Prostate gland (tissue), 2 donors: ENCODE data around the gene TMEM63C. TPM values are rescaled to one million over a fixed set of nuclear protein-coding genes. Genes with fewer than 3 reads are reported as not detected.

Source experiments
- DNase-seq: peaks from one replicate; pipeline ENCODE4 v3.0.0-alpha.2; 2019; ENCODE audit warnings: low spot score
- H3K27ac ChIP-seq, 2 donors: fragments of 200-600 bp; sonication (generic); 2 replicates each; pipeline ENCODE4 v1.5.1; 2017 to 2019
- H3K27me3 ChIP-seq: fragments of 200-600 bp; sonication (generic); replicated peaks from 2 replicates; pipeline ENCODE4 v1.5.1; 2019; ENCODE audit not compliant: insufficient read depth
- H3K36me3 ChIP-seq, 2 donors: fragments of 200-600 bp; sonication (generic); 1 replicate in 1 of 2; 2 replicates in 1 of 2; pipeline versions ENCODE4 v1.5.1 to v1.8.1; 2017 to 2019
- H3K4me1 ChIP-seq: fragments of 200-600 bp; sonication (generic); replicated peaks from 2 replicates; pipeline ENCODE4 v1.5.1; 2019
- H3K4me3 ChIP-seq, 2 donors: fragments of 200-600 bp; sonication (generic); 2 replicates each; pipeline ENCODE4 v1.5.1; 2017 to 2019
- H3K9me3 ChIP-seq: fragments of 200-600 bp; sonication (generic); 2 replicates; pipeline ENCODE4 v1.5.1; 2017
- CTCF ChIP-seq, 4 experiments: fragments of 200-600 bp in 2 of 4; fragments of 450-650 bp in 2 of 4; sonication (generic) in 2 of 4; IDR thresholded peaks; 1 replicate in 3 of 4; 2 replicates in 1 of 4; pipeline ENCODE4 v1.5.1; 2016 to 2019; ENCODE audit warnings: antibody characterized with exemption in 4 of 4, mild to moderate bottlenecking in 2 of 4, moderate library complexity in 2 of 4
- POLR2A ChIP-seq: fragments of 450-650 bp; IDR thresholded peaks from one replicate; pipeline ENCODE4 v1.6.1; 2016; ENCODE audit warnings: antibody characterized with exemption, mild to moderate bottlenecking
- POLR2AphosphoS5 ChIP-seq: sonication (generic); formaldehyde crosslinking; IDR thresholded peaks from one replicate; pipeline ENCODE4 v1.6.1; 2017; ENCODE audit warnings: antibody characterized with exemption
- WGBS: methylation state at CpG from one replicate; pipeline ENCODE4 v1.1.5; 2018; 5-methylcytosine and 5-hydroxymethylcytosine counted together
- intact Hi-C: fragments of 100-400 bp; cut with DNase I; formaldehyde crosslinking; loops from one replicate; pipeline ENCODE4 v1.14.2; 2022
- microRNA counts, 2 donors: library from miRNA; unstranded; fragments of <30 nt; microRNA quantifications; one replicate each; lab custom pipeline; 2016 to 2017
- microRNA-seq: library from miRNA; unstranded; fragments of <30 nt; microRNA quantifications from one replicate; pipeline ENCODE4, GENCODE V29; 2016
- small RNA-seq, 2 donors: library from RNA; depleted of rRNA; stranded (forward); fragments of <200 nt; gene quantifications; one replicate each; pipeline ENCODE3, GENCODE V24; 2016
- total RNA-seq, 2 donors: library from RNA; depleted of rRNA; stranded (reverse); fragments of >200 nt; gene quantifications; one replicate each; pipeline ENCODE4 v1.1.0, GENCODE V29; 2016

Gene TMEM63C
- total RNA-seq, 2 donors from 2014 or later: 2.0 to 7.8 TPM

DNA sequence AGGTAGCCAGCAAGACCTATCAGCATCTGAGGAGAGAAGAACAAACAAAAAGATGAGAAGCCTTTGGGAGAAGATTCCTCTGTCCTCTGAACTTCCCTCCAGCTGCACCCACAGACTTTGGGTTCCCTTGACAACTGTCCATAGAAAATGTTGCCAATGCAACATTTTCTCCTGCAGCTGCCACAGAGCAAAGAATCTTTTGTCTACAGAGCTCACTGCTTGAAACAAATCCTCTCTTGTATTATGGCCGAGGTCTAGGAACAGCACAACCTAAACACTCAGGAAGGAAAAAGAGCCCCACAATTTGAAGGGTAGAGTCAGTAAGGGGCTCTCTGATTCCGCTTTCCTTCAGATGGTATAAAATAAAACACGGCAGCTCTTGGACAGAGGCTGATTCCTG lies 124.8 kb downstream of the TMEM63C start:
- DNase-seq: no peak
- intact Hi-C loops: no loop called here
- no peak overlapping the region for H3K27ac ChIP-seq
- WGBS: 48% methylated on average over 3 of the region's 3 CpGs
- H3K4me1 ChIP-seq: no peaks in the 10 kb centered on the region
- no peak for TF ChIP-seq POLR2A
- TF ChIP-seq CTCF (IDR thresholded peaks at IDR 0.05): no peak
- no peak for TF ChIP-seq POLR2AphosphoS5
- no peaks in the 10 kb centered on the region for H3K9me3 ChIP-seq
- H3K27me3 ChIP-seq: no peaks in the 10 kb centered on the region
- no peaks in the 10 kb centered on the region for H3K36me3 ChIP-seq
- H3K4me3 ChIP-seq: no peak overlapping the region

- intact Hi-C loops: no loop called here
- Histone ChIP-seq H3K27me3 (no peaks in the 10 kb centered on the region), H3K36me3 (no peaks in the 10 kb centered on the region), H3K9me3 (no peaks in the 10 kb centered on the region), H3K27ac (no peak overlapping the region), H3K4me3 (no peak overlapping the region), H3K4me1 (no peaks in the 10 kb centered on the region)
- no peak for DNase-seq
- TF ChIP-seq CTCF (IDR thresholded peaks at IDR 0.05) (no peak), POLR2AphosphoS5 (no peak), POLR2A (no peak)
- 21% methylated on average over 3 of the region's 3 CpGs for WGBS
Measured at GRCh38 chr14:77306851-77307496, 125.4 kb downstream of the TMEM63C start.

MicroRNA genes within 50 kb of the gene (microRNA counts, 767-probe panel; counts per million panel counts)
- 3,556 to 4,246 counts per million in 2 donors for microRNA hsa-miR-1260a (lab: Ali Mortazavi, UCI)

Small RNA genes lying within 50 kb of the gene (microRNA-seq; reads per million reads assigned to microRNA genes)
- gene MIR1260A: 1.3 reads per million, percentile 14 among the genes with 10 or more reads in this experiment

Small RNA genes lying within 50 kb of the gene (small RNA-seq; reads per million reads assigned to genes)
- gene MIR1260A (0 reads per million in 2 donors), gene RF00421 (0 reads per million in 2 donors)

Other genes starting within 250 kb of the TMEM63C start
- gene IRF2BPL, start 153.1 kb upstream of the TMEM63C start, total RNA-seq: 100 to 1,000 TPM; 113 to 141 TPM
- 10 to 100 TPM; 45.1 to 63.3 TPM for gene CIPC, start 83.5 kb upstream of the TMEM63C start, total RNA-seq
- gene ZDHHC22, start 40.0 kb upstream of the TMEM63C start, total RNA-seq: under 1 TPM in 1 of 2 donors, not detected in 1; 0.11 TPM
- under 1 TPM in 1 of 2 donors, not detected in 1; 0.91 TPM for gene NGB, start 89.4 kb downstream of the TMEM63C start, total RNA-seq
- gene POMT2, start 139.1 kb downstream of the TMEM63C start, total RNA-seq: 100 to 1,000 TPM in 1 of 2 donors, 1 to 10 TPM in 1; 8.4 to 101 TPM
- 10 to 100 TPM; 50.1 to 78.1 TPM for gene GSTZ1, start 139.2 kb downstream of the TMEM63C start, total RNA-seq
- gene TMED8, start 195.3 kb downstream of the TMEM63C start, total RNA-seq: 10 to 100 TPM; 14.7 to 35.2 TPM
- 1 to 10 TPM in 1 of 2 donors, under 1 TPM in 1; 0.96 to 2.9 TPM for gene SAMD15, start 195.6 kb downstream of the TMEM63C start, total RNA-seq
- 1 to 10 TPM in 1 of 2 donors, not detected in 1; 3.5 TPM for gene NOXRED1, start 241.7 kb downstream of the TMEM63C start, total RNA-seq